Stomach (tissue), 9 donors: ENCODE measurements around the gene CCDC86. TPM values are rescaled to one million over a fixed set of nuclear protein-coding genes. Genes with fewer than 3 reads are reported as not detected.
"Not testable (repeated sequence)": the region's sequence is repeated elsewhere in the genome, so short reads cannot be mapped to it uniquely, and the experiment has no call there.

Source experiments
- DNase-seq, 2 donors: peaks; one replicate each; pipeline versions ENCODE4 v3.0.0 to v3.0.0-alpha.2; 2013 to 2019
- H3K27ac ChIP-seq, 5 donors: fragments of 200-600 bp in 4 of 5; sonication (generic) in 4 of 5; one replicate each; pipeline ENCODE4 v1.5.1; 2013 to 2019; ENCODE audit warnings: mild to moderate bottlenecking in 1 of 5, moderate library complexity in 1 of 5
- H3K27me3 ChIP-seq, 3 donors: fragments of 200-600 bp; sonication (generic); one replicate each; pipeline ENCODE4 v1.5.1; 2017 to 2019; ENCODE audit warnings: mixed run types in 1 of 3
- H3K36me3 ChIP-seq, 4 donors: fragments of 200-600 bp; sonication (generic); 1 replicate in 3 of 4; 2 replicates in 1 of 4; pipeline ENCODE4 v1.5.1; 2016 to 2019
- H3K4me1 ChIP-seq, 4 donors: fragments of 200-600 bp; sonication (generic); one replicate each; pipeline ENCODE4 v1.5.1; 2016 to 2019
- H3K4me3 ChIP-seq, 4 donors: fragments of 200-600 bp; sonication (generic) in 3 of 4; one replicate each; pipeline ENCODE4 v1.5.1; 2016 to 2019; ENCODE audit warnings: mild to moderate bottlenecking in 1 of 4
- H3K9me3 ChIP-seq, 4 donors: fragments of 200-600 bp; sonication (generic); one replicate each; pipeline ENCODE4 v1.5.1; 2016 to 2019
- EP300 ChIP-seq: sonication (generic); formaldehyde crosslinking; IDR thresholded peaks from one replicate; pipeline ENCODE4 v1.6.1; 2017; ENCODE audit warnings: antibody characterized with exemption
- POLR2A ChIP-seq, 4 donors: fragments of 450-650 bp; IDR thresholded peaks; one replicate each; pipeline ENCODE4 v1.6.1; 2016; ENCODE audit warnings: antibody characterized with exemption in 4 of 4, control low read depth in 2 of 4, mild to moderate bottlenecking in 1 of 4, moderate library complexity in 1 of 4
- POLR2AphosphoS5 ChIP-seq, 3 donors: sonication (generic); formaldehyde crosslinking; IDR thresholded peaks; one replicate each; pipeline ENCODE4 v1.6.1; 2016; ENCODE audit warnings: antibody characterized with exemption in 3 of 3
- WGBS, 5 donors: extraction: QIAGEN DNeasy Blood & Tissue Kit in 3 of 5; methylation state at CpG; one replicate each; pipeline versions ENCODE4 v1.1.5 to v1.1.7; 2013 to 2018; 5-methylcytosine and 5-hydroxymethylcytosine counted together
- intact Hi-C: fragments of 100-400 bp; cut with DNase I; formaldehyde crosslinking; loops from one replicate; pipeline ENCODE4 v1.15.1; 2023; ENCODE audit warnings: low total_unique reads
- polyA plus RNA-seq, 3 donors: library from polyadenylated mRNA; stranded (reverse); fragments of 200-250 nt; gene quantifications; one replicate each; pipeline ENCODE4 v1.2.3, GENCODE V29; 2013
- total RNA-seq, 5 donors: library from RNA; depleted of rRNA; stranded (reverse); fragments of >200 nt; gene quantifications; one replicate each; pipeline versions ENCODE4 v1.1.0 to v1.2.3, GENCODE V29; 2014 to 2016
- TF ChIP-seq, protein P1 (sequence below), 7 experiments: fragments of 450-650 bp in 4 of 7; fragments of 200-600 bp in 3 of 7; sonication (generic) in 3 of 7; IDR thresholded peaks; one replicate each; pipeline ENCODE4 v1.5.1; 2016 to 2019; ENCODE audit warnings: antibody characterized with exemption in 7 of 7, control low read depth in 2 of 7, mild to moderate bottlenecking in 1 of 7
- donor health status: healthy with polysubstance abuse.
- donor health status: Bipolar disorder and iron deficiency.
- donor health status: healthy.

Gene CCDC86
- total and polyA plus RNA-seq, 8 donors: 7.0 to 37.9 (median 16.2) TPM

GRCh38 chr11:60816590-60817157 lies 25.2 kb upstream of the CCDC86 start:
- Histone ChIP-seq H3K4me3 (no peak overlapping the region), H3K9me3 (peaks cover 11 to 14% (median 14%) of the 10 kb centered on the region in 4 donors), H3K4me1 (no peaks in the 10 kb centered on the region), H3K27me3 (no peaks in the 10 kb centered on the region), H3K36me3 (no peaks in the 10 kb centered on the region), H3K27ac (no peak overlapping the region)
- no peak for DNase-seq
- no peak for TF ChIP-seq EP300
- TF ChIP-seq POLR2A (IDR thresholded peaks at IDR 0.05): no peak
- TF ChIP-seq, protein P1, sequence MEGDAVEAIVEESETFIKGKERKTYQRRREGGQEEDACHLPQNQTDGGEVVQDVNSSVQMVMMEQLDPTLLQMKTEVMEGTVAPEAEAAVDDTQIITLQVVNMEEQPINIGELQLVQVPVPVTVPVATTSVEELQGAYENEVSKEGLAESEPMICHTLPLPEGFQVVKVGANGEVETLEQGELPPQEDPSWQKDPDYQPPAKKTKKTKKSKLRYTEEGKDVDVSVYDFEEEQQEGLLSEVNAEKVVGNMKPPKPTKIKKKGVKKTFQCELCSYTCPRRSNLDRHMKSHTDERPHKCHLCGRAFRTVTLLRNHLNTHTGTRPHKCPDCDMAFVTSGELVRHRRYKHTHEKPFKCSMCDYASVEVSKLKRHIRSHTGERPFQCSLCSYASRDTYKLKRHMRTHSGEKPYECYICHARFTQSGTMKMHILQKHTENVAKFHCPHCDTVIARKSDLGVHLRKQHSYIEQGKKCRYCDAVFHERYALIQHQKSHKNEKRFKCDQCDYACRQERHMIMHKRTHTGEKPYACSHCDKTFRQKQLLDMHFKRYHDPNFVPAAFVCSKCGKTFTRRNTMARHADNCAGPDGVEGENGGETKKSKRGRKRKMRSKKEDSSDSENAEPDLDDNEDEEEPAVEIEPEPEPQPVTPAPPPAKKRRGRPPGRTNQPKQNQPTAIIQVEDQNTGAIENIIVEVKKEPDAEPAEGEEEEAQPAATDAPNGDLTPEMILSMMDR (IDR thresholded peaks at IDR 0.05): no peak
- TF ChIP-seq POLR2AphosphoS5 (IDR thresholded peaks at IDR 0.05): no peak
- WGBS, 5 donors: 90 to 94% (median 93%) methylated on average over 2 of the region's 2 CpGs
- intact Hi-C loops: no loop called here

- Histone ChIP-seq H3K27me3 (no peaks in the 10 kb centered on the region), H3K9me3 (peaks cover 11 to 14% (median 14%) of the 10 kb centered on the region in 4 donors), H3K4me3 (no peak overlapping the region), H3K4me1 (no peaks in the 10 kb centered on the region), H3K27ac (no peak overlapping the region), H3K36me3 (no peaks in the 10 kb centered on the region)
- WGBS, 5 donors: 65 to 87% (median 76%) methylated on average over 4 of the region's 4 CpGs
- DNase-seq: no peak
- TF ChIP-seq POLR2AphosphoS5 (IDR thresholded peaks at IDR 0.05) (no peak), EP300 (no peak), POLR2A (IDR thresholded peaks at IDR 0.05) (no peak)
- TF ChIP-seq, protein P1 (IDR thresholded peaks at IDR 0.05): no peak
- intact Hi-C loops: no loop called here
These were observed 23.9 kb upstream of the CCDC86 start for GRCh38 chr11:60818057-60818456.

GRCh38 chr11:60821827-60822599 lies 19.9 kb upstream of the CCDC86 start:
- Histone ChIP-seq H3K4me1 (no peaks in the 10 kb centered on the region), H3K36me3 (no peaks in the 10 kb centered on the region), H3K27me3 (no peaks in the 10 kb centered on the region), H3K27ac (no peak overlapping the region), H3K9me3 (peaks cover 4 to 8% (median 6%) of the 10 kb centered on the region in 4 donors), H3K4me3 (no peak overlapping the region)
- DNase-seq: no peak
- TF ChIP-seq, protein P1 (IDR thresholded peaks at IDR 0.05): no peak
- TF ChIP-seq POLR2AphosphoS5 (IDR thresholded peaks at IDR 0.05) (no peak), EP300 (no peak), POLR2A (IDR thresholded peaks at IDR 0.05) (no peak)
- WGBS, 5 donors: 65 to 71% (median 68%) methylated on average over 10 to 15 of the region's 15 CpGs
- intact Hi-C loops: no loop called here

GRCh38 chr11:60823745-60824306 lies 18.1 kb upstream of the CCDC86 start:
- intact Hi-C loops, H3K9me3 ChIP-seq, H3K27ac ChIP-seq, H3K4me3 ChIP-seq, H3K27me3 ChIP-seq, DNase-seq, H3K4me1 ChIP-seq, H3K36me3 ChIP-seq: not testable (repeated sequence)
- WGBS, 5 donors: 90 to 97% (median 94%) methylated on average over 5 of the region's 5 CpGs
